PC-3 (cell line): ENCODE results near the gene TTC34. TPM values are rescaled to one million over a fixed set of nuclear protein-coding genes. Genes with fewer than 3 reads are reported as not detected.

ENCODE experiments used
- ATAC-seq: fragments of 200-7000 bp; cut with Tn5 transposase; 2 replicates; pipeline ENCODE4 v1.9.1; 2020; ENCODE audit warnings: mild to moderate bottlenecking, moderate library complexity
- BruUV-seq: library from RNA; stranded (reverse); fragments of 400-500 nt; replicated peaks from 2 replicates; lab custom pipeline; 2021; lab: Mats Ljungman, UMichigan
- CTCF ChIA-PET: fragments of 300-600 bp; sonication (Branson Sonifier 250); formaldehyde crosslinking; loops from one replicate; lab custom pipeline; 2022; ENCODE audit warnings: antibody characterized with exemption; lab: Charles Lee
- POLR2A ChIA-PET: fragments of 300-600 bp; sonication (Branson Sonifier 250); formaldehyde crosslinking; loops from one replicate; lab custom pipeline; 2022; ENCODE audit warnings: antibody characterized with exemption; ENCODE audit not compliant: unreplicated experiment; lab: Charles Lee
- DNase-seq: peaks from one replicate; pipeline ENCODE4 v3.0.0-alpha.2; 2015
- H2AFZ ChIP-seq: fragments of 300-600 bp; sonication (generic); 2 replicates; pipeline ENCODE4 v1.6.0; 2016; ENCODE audit warnings: antibody characterized with exemption, low read length
- H3F3A ChIP-seq: fragments of 300-600 bp; sonication (generic); one replicate; pipeline ENCODE4 v1.6.0; 2017; ENCODE audit warnings: antibody characterized with exemption, low read length, control low read depth, mild to moderate bottlenecking; ENCODE audit not compliant: unreplicated experiment
- H3K27ac ChIP-seq: fragments of 300-600 bp; sonication (generic); 2 replicates; pipeline ENCODE4 v1.5.1; 2016; ENCODE audit warnings: mild to moderate bottlenecking, low read length
- H3K27me3 ChIP-seq: fragments of 300-600 bp; sonication (generic); 2 replicates; pipeline ENCODE4 v1.6.1; 2016; ENCODE audit warnings: low read length, mixed read lengths
- H3K36me3 ChIP-seq: fragments of 300-600 bp; sonication (generic); 2 replicates; pipeline ENCODE4 v1.6.1; 2016; ENCODE audit warnings: low read depth, mixed run types, low read length, mixed read lengths
- H3K4me1 ChIP-seq: fragments of 300-600 bp; sonication (generic); 2 replicates; pipeline ENCODE4 v1.5.1; 2016; ENCODE audit warnings: low read length; ENCODE audit not compliant: insufficient read depth
- H3K4me2 ChIP-seq: fragments of 300-600 bp; sonication (generic); 2 replicates; pipeline ENCODE4 v1.6.0; 2016; ENCODE audit warnings: low read length
- H3K4me3 ChIP-seq: fragments of 300-600 bp; sonication (generic); 2 replicates; pipeline ENCODE4 v1.5.1; 2016; ENCODE audit warnings: mild to moderate bottlenecking, low read length, mixed read lengths
- H3K79me2 ChIP-seq: fragments of 300-600 bp; sonication (generic); 2 replicates; pipeline ENCODE4 v1.6.1; 2017; ENCODE audit warnings: low read length, mixed read lengths
- H3K9ac ChIP-seq: fragments of 300-600 bp; sonication (generic); 2 replicates; pipeline ENCODE4 v1.6.0; 2016; ENCODE audit warnings: mild to moderate bottlenecking, low read length
- H3K9me2 ChIP-seq: fragments of 300-600 bp; sonication (generic); replicated peaks from 2 replicates; pipeline ENCODE4 v1.6.1; 2016; ENCODE audit warnings: mixed run types, low read length, mixed read lengths
- H3K9me3 ChIP-seq: fragments of 300-600 bp; sonication (generic); 2 replicates; pipeline ENCODE4 v1.6.1; 2016; ENCODE audit warnings: low read length, mixed read lengths
- H4K20me1 ChIP-seq: fragments of 300-600 bp; sonication (generic); 2 replicates; pipeline ENCODE4 v1.6.1; 2016; ENCODE audit warnings: low read length, mixed read lengths
- CTCF ChIP-seq: fragments of 300-600 bp; sonication (generic); conservative IDR thresholded peaks from 2 replicates; pipeline ENCODE4 v1.5.1; 2017; ENCODE audit warnings: antibody characterized with exemption, low read depth, mild to moderate bottlenecking, low read length
- EZH2 ChIP-seq: fragments of 300-600 bp; sonication (generic); IDR thresholded peaks from one replicate; pipeline ENCODE4 v1.6.1; 2017; ENCODE audit warnings: antibody characterized with exemption, mild to moderate bottlenecking, low read length; ENCODE audit not compliant: unreplicated experiment
- EZH2phosphoT487 ChIP-seq: fragments of 300-600 bp; sonication (generic); IDR thresholded peaks from 2 replicates; pipeline ENCODE4 v1.6.1; 2018; ENCODE audit warnings: mild to moderate bottlenecking, antibody characterized with exemption, low read length, borderline replicate concordance
- intact Hi-C: fragments of 100-400 bp; cut with micrococcal nuclease; formaldehyde crosslinking; loops from 2 replicates; pipeline ENCODE4 v1.9.0; 2023
- total RNA-seq: library from RNA; depleted of rRNA; stranded (reverse); fragments of >200 nt; gene quantifications from 2 replicates; pipeline ENCODE4 v1.2.3, GENCODE V29; 2014

TTC34 gene
- total RNA-seq, 1 experiment from 2014 or later: 0.11 TPM

GRCh38 chr1:2629627-2630497 is 171.6 kb downstream of the TTC34 start:
- Histone ChIP-seq H3K4me2 (no peak overlapping the region), H3K9ac (no peak overlapping the region), H3K9me2 (no peaks in the 10 kb centered on the region), H3K27ac (no peak overlapping the region), H3F3A (no peaks in the 10 kb centered on the region), H3K27me3 (peaks cover 56% of the 10 kb centered on the region), H3K36me3 (no peaks in the 10 kb centered on the region), H4K20me1 (no peaks in the 10 kb centered on the region), H3K4me1 (no peaks in the 10 kb centered on the region), H3K9me3 (no peaks in the 10 kb centered on the region), H2AFZ (no peak overlapping the region), H3K79me2 (no peaks in the 10 kb centered on the region), H3K4me3 (no peak overlapping the region)
- ChIA-PET POLR2A (no interaction called here), CTCF (no interaction called here)
- DNase-seq (no peak), ATAC-seq (no peak)
- BruUV-seq: no TSS peak
- intact Hi-C loops: no loop called here
- TF ChIP-seq EZH2phosphoT487: no peak
- no peak for TF ChIP-seq EZH2
- no peak for TF ChIP-seq CTCF

GRCh38 chr1:2628933-2629626 is 172.4 kb downstream of the TTC34 start:
- H3K4me1 ChIP-seq: no peaks in the 10 kb centered on the region
- ATAC-seq: peak; percentile 7; the same call in 1 of the 2 replicates
- TF ChIP-seq CTCF (no peak), EZH2phosphoT487 (no peak), EZH2 (no peak)
- H2AFZ ChIP-seq: no peak overlapping the region
- no peak overlapping the region for H3K9ac ChIP-seq
- no TSS peak for BruUV-seq
- H3K36me3 ChIP-seq: no peaks in the 10 kb centered on the region
- H3K9me2 ChIP-seq: no peaks in the 10 kb centered on the region
- ChIA-PET POLR2A (no interaction called here), CTCF (no interaction called here)
- H3K4me2 ChIP-seq: no peak overlapping the region
- H3K4me3 ChIP-seq: no peak overlapping the region
- no peaks in the 10 kb centered on the region for H3K79me2 ChIP-seq
- H3K9me3 ChIP-seq: no peaks in the 10 kb centered on the region
- no peaks in the 10 kb centered on the region for H4K20me1 ChIP-seq
- no peak for DNase-seq
- intact Hi-C loops: no loop called here
- no peaks in the 10 kb centered on the region for H3F3A ChIP-seq
- no peak overlapping the region for H3K27ac ChIP-seq
- H3K27me3 ChIP-seq: peaks cover 64% of the 10 kb centered on the region
